T-helper 9 cell (primary cell): ENCODE measurements around the gene BIK.
"Not testable (repeated sequence)": the region's sequence is repeated elsewhere in the genome, so short reads cannot be mapped to it uniquely, and the experiment has no call there.

ENCODE experiments used
- DNase-seq: peaks from one replicate; pipeline ENCODE4 v3.0.0-alpha.2; 2020

The BIK gene

GRCh38 chr22:43136801-43137200 is 26.3 kb downstream of the BIK start:
- DNase-seq: no peak

DNA sequence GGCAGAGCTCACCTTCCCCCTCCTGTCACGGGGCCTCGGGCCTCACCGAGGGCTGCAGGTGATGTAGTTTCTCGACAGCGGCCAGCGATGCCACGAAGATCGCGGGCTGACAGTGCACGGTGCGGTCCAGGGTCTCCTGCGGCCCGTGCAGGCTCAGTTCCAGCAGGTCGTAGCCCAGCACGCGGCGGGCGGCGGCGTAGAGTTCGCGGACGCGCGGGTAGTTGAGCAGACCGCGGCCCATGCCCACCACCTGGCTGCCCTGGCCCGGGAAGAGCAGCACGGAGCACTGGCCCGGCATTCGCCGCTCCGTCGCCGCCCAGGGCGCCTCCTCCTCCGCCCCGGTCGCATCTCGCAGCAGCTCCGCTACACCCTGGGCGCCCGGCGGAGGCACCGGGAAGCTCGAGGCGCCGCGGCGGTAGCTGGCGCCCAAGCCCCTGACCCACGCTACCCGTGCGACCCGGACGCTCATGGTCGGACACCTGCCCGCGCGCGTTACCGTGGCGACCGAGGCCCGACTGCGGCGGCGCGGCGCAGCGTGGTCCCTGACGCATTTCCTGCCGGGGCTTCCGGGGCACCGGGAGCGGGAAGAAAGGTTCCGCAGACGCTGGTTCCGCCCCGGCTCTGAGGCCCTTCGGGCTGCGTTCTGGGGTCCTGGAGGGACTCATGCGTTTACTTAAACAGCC is 32.5 kb downstream of the BIK start, which contains the start of gene MCAT:
Gene MCAT (minus strand): TSS at position 519 of the 683 bp plus-strand sequence. CDS start 50 bp downstream, at position 469.
- peak; percentile 69 for DNase-seq

DNA sequence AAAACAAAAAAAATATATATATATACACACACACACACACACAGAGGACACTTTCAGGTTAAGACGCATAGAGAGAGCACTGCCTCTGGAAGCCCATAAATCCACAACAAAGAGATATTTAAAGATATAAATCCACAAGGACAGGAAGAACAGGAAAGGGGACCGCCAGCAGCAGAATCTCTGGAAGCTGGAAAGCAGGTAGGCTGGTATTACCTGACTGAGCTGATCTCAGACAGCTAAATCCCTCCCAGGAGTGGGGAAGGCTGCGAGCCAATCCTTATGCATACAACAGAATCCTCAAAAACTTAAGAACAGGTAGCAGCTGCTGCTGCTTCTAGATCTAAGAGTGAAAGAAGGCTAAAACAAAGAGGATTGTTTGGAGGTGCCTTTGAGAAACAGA is 34.4 kb downstream of the BIK start:
- no peak for DNase-seq

GRCh38 chr22:43145371-43145770 is 34.8 kb downstream of the BIK start:
- not testable (repeated sequence) for DNase-seq

DNA sequence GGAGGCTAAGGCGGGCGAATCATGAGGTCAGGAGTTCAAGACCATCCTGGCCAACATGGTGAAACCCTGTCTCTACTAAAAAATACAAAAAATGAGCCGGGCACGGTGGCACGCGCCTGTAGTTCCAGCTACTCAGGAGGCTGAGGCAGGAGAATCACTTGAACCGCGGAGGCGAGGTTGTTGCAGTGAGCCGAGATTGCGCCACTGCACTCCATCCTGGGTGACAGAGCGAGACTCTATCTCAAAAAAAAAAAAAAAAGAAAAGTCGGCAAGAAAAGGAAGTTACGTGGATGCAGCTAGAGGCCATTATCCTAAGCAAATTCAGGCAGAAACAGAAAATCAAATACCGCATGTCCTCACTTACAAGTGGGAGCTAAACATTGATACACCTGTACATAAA is 35.8 kb downstream of the BIK start:
- not testable (repeated sequence) for DNase-seq

DNA sequence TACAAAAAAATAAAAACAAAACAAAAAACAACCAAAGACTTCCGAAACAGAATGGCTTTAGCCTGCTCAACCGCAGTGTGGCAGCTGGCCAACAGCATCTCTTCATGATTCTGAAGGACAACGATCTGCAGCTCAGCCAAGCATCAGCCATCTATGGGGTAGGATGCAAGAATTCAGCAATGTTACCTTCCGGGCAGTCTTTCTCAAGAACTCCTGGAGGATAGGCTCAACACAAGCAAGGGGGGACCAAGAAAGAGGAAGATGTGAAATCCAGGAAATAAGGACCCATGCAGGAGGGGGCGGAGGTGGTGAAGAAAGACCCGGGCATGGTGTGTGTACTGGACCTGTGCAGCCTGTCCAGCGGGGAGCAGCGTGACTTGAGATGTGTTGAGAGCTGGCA is 37.3 kb downstream of the BIK start:
- no peak for DNase-seq

DNA sequence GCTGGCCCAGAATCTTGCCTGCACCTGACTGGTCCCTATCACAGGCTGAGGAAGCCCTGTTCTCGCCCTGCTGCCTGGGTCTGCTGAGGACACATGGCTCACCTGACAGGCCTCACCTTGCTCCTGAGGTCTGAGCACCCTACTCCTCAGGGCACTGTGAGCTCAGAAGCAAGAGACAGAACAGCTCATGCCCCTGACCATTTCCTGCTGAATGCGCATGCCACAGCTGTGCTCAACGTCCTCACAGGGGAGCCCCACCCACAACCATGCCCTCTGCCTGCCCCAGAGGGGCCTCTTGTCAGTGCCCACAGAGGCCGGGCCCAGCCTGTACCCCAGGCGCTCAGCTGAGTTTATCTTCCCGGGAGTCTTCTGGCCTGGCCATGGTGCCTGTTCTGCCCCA is 38.0 kb downstream of the BIK start:
- no peak for DNase-seq

GRCh38 chr22:43150731-43151206 is 40.2 kb downstream of the BIK start:
- DNase-seq: no peak

DNA sequence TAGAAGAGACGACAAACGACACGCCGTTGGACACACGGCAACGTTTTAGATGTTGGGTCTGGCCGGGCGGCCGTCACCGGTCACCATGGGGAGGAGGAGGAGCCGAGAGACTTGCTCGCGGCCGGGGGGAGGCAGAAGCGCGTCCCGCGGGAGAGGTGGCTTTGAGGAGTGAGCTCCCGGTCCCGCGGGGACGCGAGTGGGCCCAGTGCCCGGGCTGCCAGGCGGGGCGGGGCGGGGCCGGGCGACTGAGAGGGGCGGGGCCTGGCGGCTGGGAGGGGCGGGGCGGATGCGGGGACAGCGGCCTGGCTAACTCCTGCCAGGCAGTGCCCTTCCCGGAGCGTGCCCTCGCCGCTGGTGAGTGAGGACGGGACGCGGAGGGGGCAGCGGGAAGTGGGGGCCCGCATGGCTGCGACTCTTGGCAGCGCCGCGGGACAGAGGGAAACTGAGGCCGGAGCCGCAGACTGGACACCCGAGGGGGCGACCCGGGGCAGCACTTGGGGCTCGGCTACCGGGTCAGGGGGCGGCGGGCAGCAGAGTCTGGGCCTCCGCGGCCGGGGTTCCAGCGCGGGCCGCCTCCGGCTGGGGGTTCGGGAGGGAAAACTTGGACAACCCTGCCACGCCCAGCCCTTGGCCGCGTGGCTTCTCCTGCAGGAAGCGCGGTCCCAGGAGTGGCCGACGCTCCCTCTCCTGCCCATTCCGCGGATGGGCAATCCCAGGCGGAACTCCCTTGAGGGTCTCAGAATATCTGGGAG is 40.9 kb downstream of the BIK start, which contains the start of gene TSPO:
Gene TSPO (plus strand): TSS at position 309 of the 752 bp plus-strand sequence. CDS start 7,680 bp downstream, outside the sequence.
- DNase-seq: peak; percentile 66

- no peak for DNase-seq
Measured at GRCh38 chr22:43152003-43152356, 41.4 kb downstream of the BIK start.

- DNase-seq: peak; percentile 41
Measured at GRCh38 chr22:43152357-43153071, 42.0 kb downstream of the BIK start.

- no peak for DNase-seq
Measured at GRCh38 chr22:43153899-43154298, 43.3 kb downstream of the BIK start.

- DNase-seq: no peak
Measured at GRCh38 chr22:43154887-43155536, 44.5 kb downstream of the BIK start.

GRCh38 chr22:43155789-43156188 is 45.2 kb downstream of the BIK start:
- no peak for DNase-seq

DNA sequence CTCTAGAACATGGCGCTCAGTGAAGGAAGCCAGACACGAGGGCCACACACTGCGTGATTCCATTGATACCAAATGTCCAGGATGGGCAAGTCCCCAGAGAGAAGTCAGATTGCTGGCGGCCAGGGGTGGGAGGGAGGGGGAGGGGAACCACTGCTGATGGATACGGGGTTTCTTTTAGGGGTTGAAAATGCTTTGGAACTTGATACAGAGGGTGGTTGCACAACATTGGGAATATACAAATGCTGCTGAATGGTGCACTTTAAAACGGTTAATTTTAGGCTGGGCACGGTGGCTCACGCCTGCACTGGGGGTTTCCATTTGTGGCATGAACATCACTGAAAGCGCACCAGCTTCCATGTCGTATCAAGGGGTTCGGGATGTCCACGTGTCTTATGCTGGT is 45.9 kb downstream of the BIK start:
- DNase-seq: no peak

GRCh38 chr22:43157874-43158546 is 47.5 kb downstream of the BIK start:
- DNase-seq: no peak

DNA sequence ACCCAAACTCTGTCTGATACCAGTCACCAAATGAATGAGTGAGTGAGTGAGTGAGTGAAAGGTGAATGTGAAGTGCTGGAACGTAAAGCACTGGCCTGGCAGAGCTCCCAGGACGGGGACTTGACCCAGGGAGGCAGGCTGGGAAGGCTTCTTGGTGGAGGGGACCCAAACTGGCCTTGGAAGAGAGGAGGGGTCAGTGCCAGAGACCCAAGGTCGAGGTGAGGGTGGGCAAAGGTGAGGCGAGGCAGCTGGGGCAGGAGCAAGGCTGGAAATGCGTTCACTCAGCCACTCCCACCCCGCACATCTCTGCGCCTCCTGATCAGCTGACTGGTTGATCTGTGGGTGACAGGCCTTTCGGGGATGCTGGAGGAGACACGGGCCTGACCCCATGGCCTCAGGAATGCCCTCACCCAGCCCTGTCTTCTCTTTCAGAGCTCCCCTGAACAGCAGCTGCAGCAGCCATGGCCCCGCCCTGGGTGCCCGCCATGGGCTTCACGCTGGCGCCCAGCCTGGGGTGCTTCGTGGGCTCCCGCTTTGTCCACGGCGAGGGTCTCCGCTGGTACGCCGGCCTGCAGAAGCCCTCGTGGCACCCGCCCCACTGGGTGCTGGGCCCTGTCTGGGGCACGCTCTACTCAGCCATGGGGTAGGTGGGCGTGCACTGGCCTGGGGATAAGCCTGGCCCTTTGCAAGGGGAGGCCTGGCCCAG is 48.4 kb downstream of the BIK start:
- no peak for DNase-seq

- no peak for DNase-seq
Measured at GRCh38 chr22:43159484-43160178, 49.1 kb downstream of the BIK start.

DNA sequence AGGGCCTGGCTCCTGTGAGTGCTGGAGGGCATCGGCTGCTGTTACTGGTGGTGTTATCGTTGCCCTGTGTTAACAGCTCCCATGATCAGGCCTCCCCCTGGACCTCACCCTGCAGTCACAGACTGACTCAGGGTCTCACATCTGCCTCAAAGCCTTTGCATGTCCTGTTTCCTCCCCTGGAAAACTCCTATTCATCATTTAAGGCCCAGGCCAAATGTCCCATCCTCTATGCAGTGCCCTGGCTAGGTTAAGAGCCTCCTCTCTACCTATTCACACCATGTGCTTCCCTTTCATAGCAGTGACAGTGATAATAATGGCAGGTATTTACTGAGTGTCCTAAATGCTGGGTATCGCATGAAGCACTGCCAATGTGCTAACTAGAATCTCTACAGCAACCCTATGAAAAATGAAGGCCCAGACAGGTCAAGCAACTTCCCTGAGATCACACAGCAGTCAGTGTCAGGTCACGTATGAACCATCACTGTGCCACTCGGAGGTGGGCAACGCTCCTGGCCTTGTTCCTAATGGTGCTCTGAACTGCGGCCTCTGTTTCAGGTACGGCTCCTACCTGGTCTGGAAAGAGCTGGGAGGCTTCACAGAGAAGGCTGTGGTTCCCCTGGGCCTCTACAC is 50.1 kb downstream of the BIK start:
- no peak for DNase-seq

GRCh38 chr22:43162412-43163150 is 52.0 kb downstream of the BIK start:
- DNase-seq: no peak
